AG09309 (cell line): ENCODE data around the gene COPS7A.
A peak's percentile ranks its signal among the peaks of the same experiment; 100 is the strongest.

Experiments used
- DNase-seq: peaks from one replicate; pipeline ENCODE4 v3.0.0-alpha.2; 2010; ENCODE audit warnings: low read depth
- H3K4me3 ChIP-seq: 2 replicates; pipeline ENCODE4 v1.5.1; 2011; ENCODE audit warnings: mild to moderate bottlenecking, low read depth, low read length, moderate library complexity; ENCODE audit not compliant: control insufficient read depth
- TF ChIP-seq, protein P1 (sequence below): IDR thresholded peaks from 2 replicates; pipeline ENCODE4 v1.5.1; 2011; ENCODE audit warnings: mild to moderate bottlenecking, low read depth, low read length, inconsistent platforms; ENCODE audit not compliant: insufficient read depth, control insufficient read depth; ENCODE audit errors: missing control alignments

COPS7A gene

DNA sequence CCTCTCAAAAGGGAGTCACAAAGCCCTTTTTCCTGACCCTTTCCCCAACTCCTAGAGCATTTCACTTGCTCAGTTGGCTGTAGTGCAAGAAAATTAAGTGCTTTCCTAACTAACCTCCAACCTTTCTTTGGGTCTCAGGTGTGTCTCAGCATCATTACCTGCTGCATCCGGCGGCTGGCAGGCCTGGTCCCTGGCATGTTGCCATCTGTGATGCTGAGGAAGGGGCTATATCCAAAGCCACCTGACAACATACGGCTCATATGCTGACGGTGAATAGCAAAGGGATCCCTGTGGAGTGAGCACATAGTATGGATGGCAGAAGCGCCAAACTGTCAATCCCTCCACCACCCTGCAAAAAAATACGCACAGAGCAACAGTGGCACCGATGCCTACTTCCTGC is 27.9 kb downstream of the COPS7A start:
- peak overlapping the region; percentile 87 for H3K4me3 ChIP-seq
- TF ChIP-seq, protein P1, sequence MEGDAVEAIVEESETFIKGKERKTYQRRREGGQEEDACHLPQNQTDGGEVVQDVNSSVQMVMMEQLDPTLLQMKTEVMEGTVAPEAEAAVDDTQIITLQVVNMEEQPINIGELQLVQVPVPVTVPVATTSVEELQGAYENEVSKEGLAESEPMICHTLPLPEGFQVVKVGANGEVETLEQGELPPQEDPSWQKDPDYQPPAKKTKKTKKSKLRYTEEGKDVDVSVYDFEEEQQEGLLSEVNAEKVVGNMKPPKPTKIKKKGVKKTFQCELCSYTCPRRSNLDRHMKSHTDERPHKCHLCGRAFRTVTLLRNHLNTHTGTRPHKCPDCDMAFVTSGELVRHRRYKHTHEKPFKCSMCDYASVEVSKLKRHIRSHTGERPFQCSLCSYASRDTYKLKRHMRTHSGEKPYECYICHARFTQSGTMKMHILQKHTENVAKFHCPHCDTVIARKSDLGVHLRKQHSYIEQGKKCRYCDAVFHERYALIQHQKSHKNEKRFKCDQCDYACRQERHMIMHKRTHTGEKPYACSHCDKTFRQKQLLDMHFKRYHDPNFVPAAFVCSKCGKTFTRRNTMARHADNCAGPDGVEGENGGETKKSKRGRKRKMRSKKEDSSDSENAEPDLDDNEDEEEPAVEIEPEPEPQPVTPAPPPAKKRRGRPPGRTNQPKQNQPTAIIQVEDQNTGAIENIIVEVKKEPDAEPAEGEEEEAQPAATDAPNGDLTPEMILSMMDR, result no peak
- no peak for DNase-seq

DNA sequence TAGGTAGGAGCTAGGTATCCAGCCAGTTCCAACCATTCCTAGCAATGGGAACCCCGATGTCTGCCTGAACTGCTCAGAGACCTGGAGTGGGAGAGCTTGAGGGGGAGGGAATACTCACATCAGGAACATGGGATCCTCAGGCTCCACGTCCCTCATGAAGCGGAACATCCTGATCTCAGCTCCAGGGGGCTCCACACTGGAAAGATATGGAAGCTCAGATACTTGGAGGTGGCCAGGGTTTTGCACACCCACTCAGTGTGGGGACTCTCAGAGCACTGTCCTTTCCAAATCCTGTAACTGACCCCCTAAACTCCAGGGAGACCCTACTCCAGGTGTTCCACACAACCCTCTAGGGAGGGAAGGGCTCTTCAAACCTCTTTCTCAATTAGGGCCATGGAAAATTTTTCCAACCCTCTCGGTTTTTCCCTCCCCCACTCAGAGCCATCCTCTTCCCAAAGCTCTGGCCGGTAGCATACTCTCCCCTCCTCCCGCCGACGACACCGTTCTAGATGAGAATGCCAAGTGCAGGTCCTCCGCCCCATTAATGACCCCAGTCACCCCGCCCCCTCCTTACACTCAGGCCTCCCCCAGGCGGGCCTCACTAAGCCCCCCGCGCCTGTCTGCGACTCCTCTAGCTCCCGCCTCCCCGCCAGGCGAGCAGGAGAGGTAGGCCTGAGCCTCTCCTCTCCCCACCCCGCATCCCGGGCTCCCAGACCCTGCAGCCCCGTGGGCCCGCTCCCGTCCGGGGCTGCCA is 28.5 kb downstream of the COPS7A start:
- TF ChIP-seq, protein P1, result peak; percentile 64
- peak overlapping the region; percentile 87 for H3K4me3 ChIP-seq
- no peak for DNase-seq

DNA sequence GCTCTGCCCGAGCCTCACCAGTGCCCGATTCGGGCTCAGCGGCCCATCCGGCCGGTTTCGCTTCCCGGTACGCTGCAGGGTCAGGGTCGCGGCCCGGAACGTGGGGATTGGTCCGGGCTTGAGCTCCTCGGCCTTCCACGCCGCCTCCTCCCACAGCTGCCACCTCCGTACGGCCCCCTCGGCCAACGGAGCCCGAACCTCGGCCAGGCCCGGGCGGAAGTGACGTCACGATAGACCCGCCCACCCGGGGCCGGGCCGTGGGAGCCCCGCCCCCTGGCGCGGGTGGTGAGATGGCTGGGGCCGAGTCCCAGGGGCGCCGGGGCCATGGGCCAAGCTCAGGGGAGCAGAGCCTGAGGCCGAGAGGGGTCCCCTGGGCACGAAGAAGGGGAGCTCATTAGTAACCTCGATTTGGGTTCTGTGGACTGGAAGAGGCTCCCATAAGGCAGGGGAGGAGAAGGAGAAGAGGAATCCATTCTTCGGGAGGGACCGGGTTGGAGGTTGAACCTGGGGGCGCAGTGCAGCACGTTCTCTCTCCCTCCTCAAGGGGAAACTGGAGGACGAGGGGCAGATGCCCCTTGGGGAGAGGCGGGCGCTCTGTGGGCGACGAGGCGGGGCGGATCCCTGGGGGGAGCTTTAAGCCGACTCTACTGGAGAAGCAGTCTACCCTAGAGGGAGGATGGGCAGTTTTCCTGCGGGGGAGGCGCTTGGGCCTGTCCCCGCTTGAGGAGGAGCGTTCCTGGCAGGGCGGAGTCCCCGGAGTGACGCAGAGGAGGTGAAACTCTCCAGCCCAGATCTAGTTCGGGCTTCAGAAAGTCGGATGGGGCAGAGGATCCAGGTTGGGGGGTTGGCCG is 29.3 kb downstream of the COPS7A start, which contains the start of gene MLF2:
TSS of gene MLF2 (minus strand) at position 221 of the 851 bp plus-strand sequence. CDS start 807 bp downstream, outside the sequence.
- peak; percentile 97 for DNase-seq
- TF ChIP-seq, protein P1, result no peak
- H3K4me3 ChIP-seq, result peak within 1 kb of the TSS; percentile 87

DNA sequence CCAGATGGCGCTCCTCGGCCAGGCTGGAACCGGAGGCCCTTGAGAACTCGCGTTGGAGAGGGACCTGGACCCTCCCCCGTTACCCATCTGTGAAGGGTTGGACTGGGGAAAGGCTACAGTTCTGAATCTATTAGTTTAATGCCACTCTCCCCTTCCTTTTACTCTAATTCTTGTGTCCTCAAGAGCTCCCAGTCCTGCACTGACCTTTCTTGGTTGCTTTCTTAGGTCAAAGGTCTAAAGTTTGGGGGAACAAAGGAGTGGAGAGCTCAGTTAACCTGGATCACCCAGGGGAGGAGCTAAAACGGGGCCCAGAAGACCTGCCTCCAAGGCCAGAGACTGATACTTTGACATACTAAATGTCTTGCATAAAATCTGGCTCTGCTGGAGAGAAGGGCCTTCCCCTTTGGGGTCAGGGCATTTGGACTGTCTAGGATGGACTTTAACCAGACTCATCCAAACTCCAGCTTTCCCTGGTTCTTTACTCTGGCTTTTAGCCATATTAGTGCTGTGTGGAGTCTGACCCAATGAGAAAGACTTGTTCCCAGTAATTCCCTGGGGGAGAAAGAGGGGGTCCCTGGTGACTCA is 30.0 kb downstream of the COPS7A start:
- no peak overlapping the region for H3K4me3 ChIP-seq
- TF ChIP-seq, protein P1, result peak; percentile 96
- DNase-seq, result no peak

DNA sequence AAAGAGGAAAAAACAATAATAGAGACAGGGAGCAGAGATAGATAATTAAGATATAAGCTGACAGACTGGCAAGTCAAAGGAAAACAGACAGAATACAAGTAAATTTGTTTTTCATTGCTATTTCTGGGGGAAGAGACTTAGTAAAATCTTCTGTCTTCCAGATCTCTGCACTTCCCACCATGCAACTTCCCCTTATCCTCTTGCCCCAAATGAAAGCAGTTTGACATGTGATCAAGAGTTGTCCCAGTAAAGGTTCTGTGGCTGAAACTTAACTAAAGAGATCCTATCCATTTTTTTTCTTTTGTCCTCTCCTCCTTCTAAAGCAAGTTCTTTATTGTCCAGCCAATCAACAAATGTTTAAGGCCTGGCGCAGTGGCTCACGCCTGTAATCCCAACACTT is 30.6 kb downstream of the COPS7A start:
- H3K4me3 ChIP-seq, result no peak overlapping the region
- DNase-seq, result no peak
- TF ChIP-seq, protein P1, result no peak

DNA sequence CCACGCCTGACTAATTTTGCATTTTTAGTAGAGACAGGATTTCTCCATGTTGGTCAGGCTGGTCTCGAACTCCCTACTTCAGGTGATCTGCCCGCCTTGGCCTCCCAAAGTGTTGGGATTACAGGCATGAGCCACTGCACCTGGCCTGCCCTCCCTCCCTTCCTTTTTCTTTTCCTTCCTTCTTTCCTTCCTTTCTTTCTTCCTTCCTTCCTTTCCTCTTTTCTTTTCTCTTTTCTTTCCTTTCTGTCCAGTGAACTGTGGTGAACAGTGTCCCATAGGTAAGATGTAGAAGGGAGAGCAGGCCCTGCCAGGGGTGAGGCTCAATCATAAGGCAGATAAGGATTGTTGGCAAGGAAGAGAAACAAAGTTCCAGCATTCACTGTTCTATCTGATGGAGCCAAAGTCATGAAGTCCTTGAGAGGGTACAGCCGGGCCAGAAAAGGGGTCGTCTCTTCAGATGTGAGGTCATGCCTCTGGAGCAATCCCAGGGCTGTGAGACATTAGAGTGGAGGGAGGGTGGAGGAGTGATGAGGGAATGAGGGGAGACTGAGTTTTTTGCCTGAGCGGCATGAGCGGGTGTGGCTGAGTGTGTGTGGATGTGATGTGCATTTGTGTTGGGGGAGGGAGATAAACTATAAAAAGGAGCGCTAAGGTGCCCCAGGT is 33.3 kb downstream of the COPS7A start:
- TF ChIP-seq, protein P1, result no peak
- DNase-seq, result no peak
- H3K4me3 ChIP-seq, result no peak overlapping the region
